ENCODE results near the gene HTR1D. TPM values are rescaled to one million over a fixed set of nuclear protein-coding genes. Genes with fewer than 3 reads are reported as not detected.

HTR1D gene
- total RNA-seq, 1 experiment from 2014 or later: 3.1 TPM

- Histone ChIP-seq H2BK20ac (ENCODE audit: low read depth, low read length, poor library complexity, severe bottlenecking) (no peak overlapping the region), H3K23ac (ENCODE audit: insufficient read length, low read depth, low read length) (no peak overlapping the region), H3K9ac (ENCODE audit: extremely low read depth, insufficient read length, low read length) (no peak overlapping the region), H2BK5ac (ENCODE audit: insufficient read length, low read length) (no peak overlapping the region), H3K27ac (ENCODE audit: insufficient read length, low read depth, low read length) (no peak overlapping the region), H4K8ac (replicated peaks; ENCODE audit: insufficient read length, low read depth, low read length) (no peak overlapping the region), H2BK15ac (ENCODE audit: low read depth, low read length) (no peak overlapping the region), H4K5ac (ENCODE audit: insufficient read length, low read depth, low read length) (no peak overlapping the region), H3K23me2 (ENCODE audit: insufficient read length, low read depth, low read length, poor library complexity, severe bottlenecking) (peaks cover 5% of the 10 kb centered on the region), H4K20me1 (ENCODE audit: control insufficient read depth, insufficient read depth, insufficient read length) (peaks cover 4% of the 10 kb centered on the region), H3K79me1 (ENCODE audit: insufficient read depth, low read depth, low read length, poor library complexity, severe bottlenecking) (no peaks in the 10 kb centered on the region), H3K4ac (ENCODE audit: low read depth, low read length) (no peak overlapping the region), H3K4me1 (ENCODE audit: insufficient read depth, low read length) (peaks cover 4% of the 10 kb centered on the region; the same call in 1 of the 2 replicates), H2BK120ac (ENCODE audit: low read depth, low read length, poor library complexity, severe bottlenecking) (no peak overlapping the region), H3K4me2 (ENCODE audit: insufficient read depth, insufficient read length, low read length) (no peak overlapping the region), H2AFZ (ENCODE audit: low read length) (no peak overlapping the region), H3K18ac (ENCODE audit: insufficient read length, low read depth, low read length) (no peak overlapping the region), H2AK5ac (ENCODE audit: insufficient read length, low read length) (no peak overlapping the region), H3K14ac (ENCODE audit: insufficient read depth, low read length) (no peak overlapping the region), H3T11ph (ENCODE audit: low read length) (no peak overlapping the region), H3K9me3 (ENCODE audit: control insufficient read depth, low read depth, low read length) (no peaks in the 10 kb centered on the region), H4K91ac (ENCODE audit: insufficient read length, low read depth, low read length) (no peak overlapping the region), H2BK12ac (ENCODE audit: insufficient read length, low read depth, low read length) (no peak overlapping the region), H3K79me2 (ENCODE audit: insufficient read depth, low read length) (no peaks in the 10 kb centered on the region), H3K27me3 (ENCODE audit: insufficient read depth, low read length) (no peaks in the 10 kb centered on the region), H3K56ac (ENCODE audit: insufficient read length, low read depth, low read length) (no peak overlapping the region)
- DNase-seq: no peak
- TF ChIP-seq, protein P1, sequence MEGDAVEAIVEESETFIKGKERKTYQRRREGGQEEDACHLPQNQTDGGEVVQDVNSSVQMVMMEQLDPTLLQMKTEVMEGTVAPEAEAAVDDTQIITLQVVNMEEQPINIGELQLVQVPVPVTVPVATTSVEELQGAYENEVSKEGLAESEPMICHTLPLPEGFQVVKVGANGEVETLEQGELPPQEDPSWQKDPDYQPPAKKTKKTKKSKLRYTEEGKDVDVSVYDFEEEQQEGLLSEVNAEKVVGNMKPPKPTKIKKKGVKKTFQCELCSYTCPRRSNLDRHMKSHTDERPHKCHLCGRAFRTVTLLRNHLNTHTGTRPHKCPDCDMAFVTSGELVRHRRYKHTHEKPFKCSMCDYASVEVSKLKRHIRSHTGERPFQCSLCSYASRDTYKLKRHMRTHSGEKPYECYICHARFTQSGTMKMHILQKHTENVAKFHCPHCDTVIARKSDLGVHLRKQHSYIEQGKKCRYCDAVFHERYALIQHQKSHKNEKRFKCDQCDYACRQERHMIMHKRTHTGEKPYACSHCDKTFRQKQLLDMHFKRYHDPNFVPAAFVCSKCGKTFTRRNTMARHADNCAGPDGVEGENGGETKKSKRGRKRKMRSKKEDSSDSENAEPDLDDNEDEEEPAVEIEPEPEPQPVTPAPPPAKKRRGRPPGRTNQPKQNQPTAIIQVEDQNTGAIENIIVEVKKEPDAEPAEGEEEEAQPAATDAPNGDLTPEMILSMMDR (conservative IDR thresholded peaks at IDR 0.05): no peak
- Mint-ChIP-seq H3K36me3 (ENCODE audit: insufficient read depth in 1 of 3, low read depth in 3 of 3) (peaks cover 0 to 4% (median 0%) of the 10 kb centered on the region in 3 experiments; a peak in 2 of 7 replicates), H3K27ac (no peak overlapping the region), H3K9me3 (peaks cover 0 to 2% of the 10 kb centered on the region in 2 experiments; a peak in 3 of 5 replicates), H3K4me3 (no peak overlapping the region), H3K4me1 (peaks cover 24 to 26% of the 10 kb centered on the region in 2 experiments), H3K27me3 (ENCODE audit: low read depth) (peaks cover 42% of the 10 kb centered on the region)
- WGBS (ENCODE audit: extremely low coverage, insufficient read length, low lambda C conversion rate): no CpG with 5 or more reads among the region's 2 CpGs
Measured at GRCh38 chr1:23221107-23221506, 3.8 kb upstream of the HTR1D start.

Measured in H9 (cell line).